ENCODE results near the gene HLX.

- no peak for TF ChIP-seq CEBPG (CRISPR knock-in tag; IDR thresholded peaks at IDR 0.05)
- no peak for TF ChIP-seq CTCF (CRISPR knock-in tag; IDR thresholded peaks at IDR 0.05)
- TF ChIP-seq SSRP1 (CRISPR knock-in tag; IDR thresholded peaks at IDR 0.05), result no peak
- no peak for TF ChIP-seq SP2 (CRISPR knock-in tag; IDR thresholded peaks at IDR 0.05)
- no peak for TF ChIP-seq FIP1L1 (IDR thresholded peaks at IDR 0.05; ENCODE audit: borderline replicate concordance, insufficient read depth, low read depth, low read length)
- no peak for TF ChIP-seq ATF4 (CRISPR knock-in tag; IDR thresholded peaks at IDR 0.05)
- no peak for TF ChIP-seq SALL2 (CRISPR knock-in tag; IDR thresholded peaks at IDR 0.05)
- TF ChIP-seq PHF8 (CRISPR knock-in tag; IDR thresholded peaks at IDR 0.05), result no peak
- no peak for TF ChIP-seq EZH2 (conservative IDR thresholded peaks at IDR 0.05; ENCODE audit: low read depth, low read length)
- TF ChIP-seq AFF4 (CRISPR knock-in tag; IDR thresholded peaks at IDR 0.05), result no peak
- TF ChIP-seq ZNF788 (CRISPR knock-in tag; IDR thresholded peaks at IDR 0.05; ENCODE audit: borderline replicate concordance), result no peak
- TF ChIP-seq RAD21 (CRISPR knock-in tag; IDR thresholded peaks at IDR 0.05), result no peak
- no peak for TF ChIP-seq HNRNPUL1 (IDR thresholded peaks at IDR 0.05; ENCODE audit: low read depth, low read length)
- TF ChIP-seq LRRFIP1 (CRISPR knock-in tag; conservative IDR thresholded peaks at IDR 0.05), result no peak
Observed at GRCh38 chr1:220839474-220839873, 39.8 kb upstream of the HLX start.

Measured in HepG2 (cell line).